Stomach smooth muscle (tissue), 2 donors: ENCODE measurements around the gene FANCC.
"Not testable (repeated sequence)": the region's sequence is repeated elsewhere in the genome, so short reads cannot be mapped to it uniquely, and the experiment has no call there.

ENCODE experiments used
- H3K27ac ChIP-seq: one replicate; pipeline ENCODE4 v1.7.0; 2013; ENCODE audit warnings: mild to moderate bottlenecking, low read length, inconsistent platforms
- H3K27me3 ChIP-seq, 2 donors: one replicate each; pipeline ENCODE4 v1.7.0; 2013; ENCODE audit warnings: low read length in 2 of 2; ENCODE audit not compliant: insufficient read depth in 2 of 2, control insufficient read depth in 1 of 2
- H3K36me3 ChIP-seq, 2 donors: one replicate each; pipeline ENCODE4 v1.7.0; 2013; ENCODE audit warnings: low read length in 2 of 2; ENCODE audit not compliant: control insufficient read depth in 2 of 2, insufficient read depth in 2 of 2
- H3K4me1 ChIP-seq: one replicate; pipeline ENCODE4 v1.7.0; 2013; ENCODE audit warnings: low read length; ENCODE audit not compliant: control insufficient read depth, insufficient read depth
- H3K4me3 ChIP-seq, 2 donors: one replicate each; pipeline ENCODE4 v1.7.0; 2013; ENCODE audit warnings: low read length in 2 of 2
- H3K9ac ChIP-seq, 2 donors: one replicate each; pipeline ENCODE4 v1.7.0; 2013; ENCODE audit warnings: low read length in 2 of 2, mild to moderate bottlenecking in 1 of 2
- H3K9me3 ChIP-seq, 2 donors: one replicate each; pipeline ENCODE4 v1.7.0; 2013; ENCODE audit warnings: low read length in 2 of 2; ENCODE audit not compliant: control insufficient read depth in 2 of 2
- donor health status: healthy.
- donor health status: Pancreatic carcinoma.

The FANCC gene

DNA sequence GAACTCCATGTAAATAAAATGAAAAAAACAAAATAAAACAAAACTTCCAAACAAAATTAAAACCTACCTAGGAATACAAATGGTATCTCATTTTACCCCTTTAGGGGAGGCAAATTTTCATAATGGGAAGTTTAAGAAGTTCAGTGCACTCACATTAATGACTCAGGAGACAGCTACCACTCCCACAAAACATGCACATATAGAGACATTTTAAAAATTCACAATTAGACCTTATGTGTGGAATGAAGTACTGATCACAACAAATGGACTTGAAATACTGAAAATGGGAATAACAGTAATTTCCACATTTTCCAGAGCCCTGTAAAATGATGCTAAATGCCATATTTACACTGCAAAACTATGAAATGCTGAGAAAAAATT, 91.8 kb downstream of the FANCC start:
- Histone ChIP-seq H3K4me3 (no peak overlapping the region), H3K9ac (no peak overlapping the region), H3K27ac (no peak overlapping the region), H3K36me3 (no peaks in the 10 kb centered on the region), H3K27me3 (no peaks in the 10 kb centered on the region), H3K9me3 (no peaks in the 10 kb centered on the region), H3K4me1 (no peaks in the 10 kb centered on the region)

GRCh38 chr9:95225076-95225725, 92.3 kb downstream of the FANCC start:
- no peak overlapping the region for H3K4me3 ChIP-seq

DNA sequence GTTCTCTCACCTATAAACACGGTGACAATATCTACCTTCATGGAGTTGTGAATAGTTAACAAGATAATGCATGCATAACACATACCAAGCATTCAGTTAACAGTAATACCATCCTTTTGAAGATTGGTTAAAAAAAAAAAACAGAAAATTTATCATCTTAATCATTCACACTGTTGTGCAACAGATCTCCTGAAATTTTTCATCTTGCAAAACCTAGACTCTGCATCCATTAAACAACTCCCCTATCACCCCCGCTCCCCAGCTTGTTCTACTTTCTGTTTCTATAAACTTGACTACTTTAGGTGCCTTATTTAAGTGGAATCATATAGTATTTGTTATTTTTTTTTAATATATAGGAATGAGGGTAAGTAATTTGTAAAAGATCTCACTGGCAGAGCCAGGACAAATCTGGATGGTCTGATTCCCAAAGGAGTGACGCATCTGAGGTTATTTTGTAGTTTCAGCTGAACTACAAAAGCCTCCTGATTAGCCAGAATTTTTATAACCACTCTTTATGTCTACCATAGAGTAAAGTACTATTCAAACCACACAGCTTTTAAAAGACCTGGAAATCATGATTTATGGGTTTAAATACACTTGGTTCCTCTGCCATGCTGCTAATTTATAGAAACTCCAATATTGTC, 93.0 kb downstream of the FANCC start:
- no peak overlapping the region for H3K4me3 ChIP-seq
- H3K27me3 ChIP-seq = no peaks in the 10 kb centered on the region
- H3K4me1 ChIP-seq = no peaks in the 10 kb centered on the region
- H3K9me3 ChIP-seq = no peaks in the 10 kb centered on the region
- no peaks in the 10 kb centered on the region for H3K36me3 ChIP-seq
- H3K27ac ChIP-seq = no peak overlapping the region
- no peak overlapping the region for H3K9ac ChIP-seq

More at GRCh38 chr9:95225076-95225725, 92.3 kb downstream of the FANCC start:
- H3K4me1 ChIP-seq = no peaks in the 10 kb centered on the region
- H3K9me3 ChIP-seq = no peaks in the 10 kb centered on the region
- no peaks in the 10 kb centered on the region for H3K36me3 ChIP-seq
- no peak overlapping the region for H3K27ac ChIP-seq
- H3K27me3 ChIP-seq = no peaks in the 10 kb centered on the region
- no peak overlapping the region for H3K9ac ChIP-seq

GRCh38 chr9:95220352-95220751, 97.2 kb downstream of the FANCC start:
- not testable (repeated sequence) for H3K9ac ChIP-seq, H3K4me1 ChIP-seq, H3K4me3 ChIP-seq, H3K27me3 ChIP-seq, H3K36me3 ChIP-seq, H3K27ac ChIP-seq, H3K9me3 ChIP-seq

- H3K9ac ChIP-seq = no peak overlapping the region
- H3K4me3 ChIP-seq = no peak overlapping the region
- no peak overlapping the region for H3K27ac ChIP-seq
- H3K27me3 ChIP-seq = no peaks in the 10 kb centered on the region
- no peaks in the 10 kb centered on the region for H3K9me3 ChIP-seq
- H3K36me3 ChIP-seq = no peaks in the 10 kb centered on the region
- H3K4me1 ChIP-seq = no peaks in the 10 kb centered on the region
Observed at GRCh38 chr9:95218773-95219172, 98.7 kb downstream of the FANCC start.

GRCh38 chr9:95217936-95218335, 99.6 kb downstream of the FANCC start:
- Histone ChIP-seq H3K4me1 (no peaks in the 10 kb centered on the region), H3K27me3 (no peaks in the 10 kb centered on the region), H3K4me3 (no peak overlapping the region), H3K36me3 (no peaks in the 10 kb centered on the region), H3K9ac (no peak overlapping the region), H3K27ac (no peak overlapping the region), H3K9me3 (no peaks in the 10 kb centered on the region)

GRCh38 chr9:95215336-95215898, 102.1 kb downstream of the FANCC start:
- H3K36me3 ChIP-seq = no peaks in the 10 kb centered on the region
- no peaks in the 10 kb centered on the region for H3K4me1 ChIP-seq
- H3K27ac ChIP-seq = no peak overlapping the region
- no peaks in the 10 kb centered on the region for H3K9me3 ChIP-seq
- H3K9ac ChIP-seq = no peak overlapping the region
- no peak overlapping the region for H3K4me3 ChIP-seq
- H3K27me3 ChIP-seq = no peaks in the 10 kb centered on the region

DNA sequence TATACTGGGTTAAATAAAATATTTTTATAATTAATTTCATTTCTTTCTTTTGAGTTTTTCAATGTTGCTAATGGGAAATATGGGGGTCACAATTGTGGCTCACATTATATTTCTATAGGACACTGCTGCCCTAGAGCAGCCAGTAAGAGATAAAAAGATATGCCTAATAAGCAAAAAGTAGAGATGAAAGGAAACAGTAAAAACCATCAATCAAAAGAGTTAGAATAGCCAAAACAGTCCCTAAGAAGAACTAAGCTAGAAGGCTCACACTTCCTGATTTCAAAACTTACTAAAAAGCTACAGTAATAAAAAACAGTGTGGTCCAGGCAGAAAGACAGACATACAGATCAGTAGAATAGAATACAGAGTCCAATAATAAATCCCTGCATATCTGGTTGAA, 104.4 kb downstream of the FANCC start:
- Histone ChIP-seq H3K27me3 (no peaks in the 10 kb centered on the region), H3K4me3 (no peak overlapping the region), H3K27ac (no peak overlapping the region), H3K36me3 (no peaks in the 10 kb centered on the region), H3K9me3 (no peaks in the 10 kb centered on the region), H3K9ac (no peak overlapping the region), H3K4me1 (no peaks in the 10 kb centered on the region)

GRCh38 chr9:95211028-95211427, 106.5 kb downstream of the FANCC start:
- no peak overlapping the region for H3K9ac ChIP-seq
- H3K4me3 ChIP-seq = no peak overlapping the region
- H3K27me3 ChIP-seq = no peaks in the 10 kb centered on the region
- H3K27ac ChIP-seq = no peak overlapping the region
- no peaks in the 10 kb centered on the region for H3K36me3 ChIP-seq
- H3K4me1 ChIP-seq = no peaks in the 10 kb centered on the region
- H3K9me3 ChIP-seq = no peaks in the 10 kb centered on the region

DNA sequence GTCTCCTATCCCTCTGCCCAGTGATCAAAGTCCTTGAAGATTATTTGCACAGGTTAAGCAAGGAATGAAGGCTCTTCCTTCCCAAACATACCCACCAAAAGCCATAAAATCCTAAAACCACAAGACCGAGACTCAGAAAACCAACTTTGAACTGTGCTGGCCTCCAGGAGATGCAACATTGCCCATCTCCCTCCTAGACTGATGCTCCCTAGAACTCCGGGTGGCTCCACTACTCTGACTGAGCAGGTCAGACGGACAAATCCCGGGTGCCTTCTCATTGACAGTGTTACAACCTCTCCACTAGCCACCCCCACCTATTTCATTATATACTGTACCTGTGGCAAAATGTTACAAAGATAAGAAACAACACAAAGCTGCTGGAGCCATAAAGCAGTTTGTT, 110.1 kb downstream of the FANCC start:
- Histone ChIP-seq H3K9ac (no peak overlapping the region), H3K4me1 (no peaks in the 10 kb centered on the region), H3K9me3 (no peaks in the 10 kb centered on the region), H3K27me3 (no peaks in the 10 kb centered on the region), H3K36me3 (no peaks in the 10 kb centered on the region), H3K27ac (no peak overlapping the region), H3K4me3 (no peak overlapping the region)

DNA sequence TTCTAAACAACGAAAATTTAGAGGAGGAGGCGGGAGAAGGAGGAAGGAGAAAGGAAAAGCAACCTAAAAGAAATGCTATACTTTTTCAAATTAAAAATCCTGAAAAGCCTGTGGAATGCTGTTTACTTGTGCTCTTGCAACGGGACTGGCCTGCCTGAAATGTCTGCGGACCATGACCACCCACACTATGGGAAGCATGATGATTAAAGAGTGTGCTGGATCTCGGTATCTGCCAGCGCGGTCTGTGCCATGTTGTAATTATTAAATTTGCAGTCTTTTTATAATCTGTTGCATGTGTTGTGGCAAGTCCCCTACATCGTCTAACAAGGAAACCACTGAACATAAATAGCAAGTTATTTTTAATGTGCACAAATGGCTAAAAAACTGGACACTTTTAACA, 111.4 kb downstream of the FANCC start:
- Histone ChIP-seq H3K27me3 (no peaks in the 10 kb centered on the region), H3K36me3 (no peaks in the 10 kb centered on the region), H3K9ac (no peak overlapping the region), H3K27ac (no peak overlapping the region), H3K4me3 (no peak overlapping the region), H3K9me3 (no peaks in the 10 kb centered on the region), H3K4me1 (no peaks in the 10 kb centered on the region)
